Measurements from ENCODE around the gene APLF. TPM values are rescaled to one million over a fixed set of nuclear protein-coding genes. Genes with fewer than 3 reads are reported as not detected.

APLF gene
- total RNA-seq, 1 donor from 2014 or later: 4.4 TPM

GRCh38 chr2:68506170-68506569 is 38.8 kb downstream of the APLF start:
- DNase-seq: no peak
- Mint-ChIP-seq H3K27ac (ENCODE audit: unreplicated experiment) (no peak overlapping the region), H3K27me3 (ENCODE audit: unreplicated experiment) (no peaks in the 10 kb centered on the region), H3K36me3 (ENCODE audit: unreplicated experiment) (no peaks in the 10 kb centered on the region), H3K4me1 (ENCODE audit: low read depth, unreplicated experiment) (peaks cover 2% of the 10 kb centered on the region), H3K4me3 (ENCODE audit: unreplicated experiment) (no peak overlapping the region), H3K9me3 (ENCODE audit: unreplicated experiment) (no peaks in the 10 kb centered on the region)
- TF ChIP-seq CTCF (IDR thresholded peaks at IDR 0.05; ENCODE audit: partially characterized antibody, unreplicated experiment): no peak

- TF ChIP-seq CTCF (IDR thresholded peaks at IDR 0.05; ENCODE audit: partially characterized antibody, unreplicated experiment): no peak
- H3K27me3 Mint-ChIP-seq (ENCODE audit: unreplicated experiment): no peaks in the 10 kb centered on the region
- no peak for DNase-seq
Observed at GRCh38 chr2:68512326-68512725, 44.9 kb downstream of the APLF start.

GRCh38 chr2:68512966-68513365 is 45.6 kb downstream of the APLF start:
- no peak overlapping the region for H3K4me3 Mint-ChIP-seq (ENCODE audit: unreplicated experiment)
- TF ChIP-seq CTCF (IDR thresholded peaks at IDR 0.05; ENCODE audit: partially characterized antibody, unreplicated experiment): no peak

More at GRCh38 chr2:68512326-68512725, 44.9 kb downstream of the APLF start:
- Mint-ChIP-seq H3K4me3 (ENCODE audit: unreplicated experiment) (no peak overlapping the region), H3K36me3 (ENCODE audit: unreplicated experiment) (no peaks in the 10 kb centered on the region), H3K27ac (ENCODE audit: unreplicated experiment) (no peak overlapping the region), H3K9me3 (ENCODE audit: unreplicated experiment) (no peaks in the 10 kb centered on the region), H3K4me1 (ENCODE audit: low read depth, unreplicated experiment) (peaks cover 2% of the 10 kb centered on the region)

GRCh38 chr2:68514316-68514929 is 47.0 kb downstream of the APLF start:
- Mint-ChIP-seq H3K27ac (ENCODE audit: unreplicated experiment) (no peak overlapping the region), H3K36me3 (ENCODE audit: unreplicated experiment) (no peaks in the 10 kb centered on the region), H3K4me1 (ENCODE audit: low read depth, unreplicated experiment) (peaks cover 2% of the 10 kb centered on the region), H3K27me3 (ENCODE audit: unreplicated experiment) (no peaks in the 10 kb centered on the region), H3K4me3 (ENCODE audit: unreplicated experiment) (no peak overlapping the region), H3K9me3 (ENCODE audit: unreplicated experiment) (no peaks in the 10 kb centered on the region)
- no peak for DNase-seq
- no peak for TF ChIP-seq CTCF (IDR thresholded peaks at IDR 0.05; ENCODE audit: partially characterized antibody, unreplicated experiment)

More at GRCh38 chr2:68512966-68513365, 45.6 kb downstream of the APLF start:
- H3K9me3 Mint-ChIP-seq (ENCODE audit: unreplicated experiment): no peaks in the 10 kb centered on the region
- H3K27me3 Mint-ChIP-seq (ENCODE audit: unreplicated experiment): no peaks in the 10 kb centered on the region
- peaks cover 2% of the 10 kb centered on the region for H3K4me1 Mint-ChIP-seq (ENCODE audit: low read depth, unreplicated experiment)
- H3K36me3 Mint-ChIP-seq (ENCODE audit: unreplicated experiment): no peaks in the 10 kb centered on the region
- H3K27ac Mint-ChIP-seq (ENCODE audit: unreplicated experiment): no peak overlapping the region
- DNase-seq: no peak

GRCh38 chr2:68516051-68516955 is 48.9 kb downstream of the APLF start:
- DNase-seq: no peak
- Mint-ChIP-seq H3K27me3 (ENCODE audit: unreplicated experiment) (no peaks in the 10 kb centered on the region), H3K4me3 (ENCODE audit: unreplicated experiment) (no peak overlapping the region)

More at GRCh38 chr2:68516051-68516955, 48.9 kb downstream of the APLF start:
- TF ChIP-seq CTCF (IDR thresholded peaks at IDR 0.05; ENCODE audit: partially characterized antibody, unreplicated experiment): no peak
- H3K9me3 Mint-ChIP-seq (ENCODE audit: unreplicated experiment): no peaks in the 10 kb centered on the region
- no peaks in the 10 kb centered on the region for H3K36me3 Mint-ChIP-seq (ENCODE audit: unreplicated experiment)
- peaks cover 2% of the 10 kb centered on the region for H3K4me1 Mint-ChIP-seq (ENCODE audit: low read depth, unreplicated experiment)
- H3K27ac Mint-ChIP-seq (ENCODE audit: unreplicated experiment): no peak overlapping the region
